Peyer's patch (tissue), 4 donors: ENCODE data around the gene CCT6A. TPM values are rescaled to one million over a fixed set of nuclear protein-coding genes. Genes with fewer than 3 reads are reported as not detected.

Experiments used
- DNase-seq, 3 donors: peaks; one replicate each; pipeline ENCODE4 v3.0.0-alpha.2; 2017 to 2019
- H3K27ac ChIP-seq, 4 donors: fragments of 200-600 bp; sonication (generic); one replicate each; pipeline ENCODE4 v1.5.1; 2016 to 2019
- H3K27me3 ChIP-seq, 2 donors: fragments of 200-600 bp; sonication (generic); one replicate each; pipeline ENCODE4 v1.5.1; 2019
- H3K36me3 ChIP-seq, 3 donors: fragments of 200-600 bp; sonication (generic); one replicate each; pipeline ENCODE4 v1.5.1; 2016 to 2019
- H3K4me1 ChIP-seq, 4 donors: fragments of 200-600 bp; sonication (generic); one replicate each; pipeline ENCODE4 v1.5.1; 2016 to 2019
- H3K4me3 ChIP-seq, 4 donors: fragments of 200-600 bp; sonication (generic); 1 replicate in 3 of 4; 2 replicates in 1 of 4; pipeline ENCODE4 v1.5.1; 2016 to 2019; ENCODE audit warnings: mild to moderate bottlenecking in 1 of 4
- H3K9me3 ChIP-seq, 4 donors: fragments of 200-600 bp; sonication (generic); one replicate each; pipeline ENCODE4 v1.5.1; 2016 to 2019; ENCODE audit warnings: mild to moderate bottlenecking in 1 of 4
- CTCF ChIP-seq, 6 experiments: fragments of 450-650 bp in 4 of 6; fragments of 200-600 bp in 2 of 6; sonication (generic) in 1 of 6; IDR thresholded peaks; one replicate each; pipeline ENCODE4 v1.5.1; 2017 to 2019; ENCODE audit warnings: antibody characterized with exemption in 6 of 6, mild to moderate bottlenecking in 3 of 6, moderate library complexity in 1 of 6
- POLR2A ChIP-seq, 2 donors: fragments of 450-650 bp; IDR thresholded peaks; one replicate each; pipeline ENCODE4 v1.5.1; 2017; ENCODE audit warnings: antibody characterized with exemption in 2 of 2, mild to moderate bottlenecking in 2 of 2, moderate library complexity in 2 of 2
- total RNA-seq, 4 donors: library from RNA; depleted of rRNA; stranded (reverse); fragments of >200 nt; gene quantifications; one replicate each; pipeline ENCODE4 v1.1.0, GENCODE V29; 2016

Gene CCT6A
- total RNA-seq, 4 donors from 2014 or later, result 61.3 to 150 (median 79.5) TPM

GRCh38 chr7:56051053-56051338, 569 bp upstream of the CCT6A start:
- no peak for DNase-seq
- no peaks in the 10 kb centered on the region for H3K9me3 ChIP-seq
- no peaks in the 10 kb centered on the region for H3K27me3 ChIP-seq
- no peak for TF ChIP-seq CTCF (IDR thresholded peaks at IDR 0.05)
- TF ChIP-seq POLR2A (IDR thresholded peaks at IDR 0.05), result no peak
- H3K27ac ChIP-seq, result peak overlapping the region; percentile 84 to 90 (median 89)
- H3K4me3 ChIP-seq, result peak overlapping the region; percentile 78 to 92 (median 83)
- peaks cover 0 to 41% (median 3%) of the 10 kb centered on the region in 4 donors for H3K4me1 ChIP-seq
- peaks cover 0 to 28% (median 0%) of the 10 kb centered on the region in 3 donors for H3K36me3 ChIP-seq

DNA sequence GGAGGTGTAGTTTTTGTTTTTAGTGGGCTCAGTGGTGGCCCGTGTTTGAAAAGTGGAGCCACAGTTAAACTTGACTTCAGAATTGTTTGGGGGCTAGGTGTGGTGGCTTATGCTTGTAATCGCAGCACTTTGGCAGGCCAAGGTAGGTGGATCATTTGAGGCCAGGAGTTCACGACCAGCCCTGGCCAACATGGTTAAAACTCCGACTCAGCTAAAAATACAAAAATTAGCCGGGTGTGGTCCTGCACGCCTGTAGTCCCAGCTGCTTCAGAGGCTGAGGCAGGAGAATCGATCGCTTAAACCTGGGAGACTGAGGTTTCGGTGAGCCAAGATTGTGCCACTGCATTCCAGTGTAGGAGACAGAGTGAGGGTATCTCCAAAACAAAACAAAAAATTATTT, 1.8 kb downstream of the CCT6A start:
- no peak overlapping the region for H3K27ac ChIP-seq
- no peak for DNase-seq
- no peaks in the 10 kb centered on the region for H3K9me3 ChIP-seq
- H3K36me3 ChIP-seq, result peaks cover 0 to 52% (median 0%) of the 10 kb centered on the region in 3 donors
- no peak overlapping the region for H3K4me3 ChIP-seq
- H3K27me3 ChIP-seq, result no peaks in the 10 kb centered on the region
- H3K4me1 ChIP-seq, result peaks cover 0 to 29% (median 3%) of the 10 kb centered on the region in 4 donors
- no peak for TF ChIP-seq CTCF (IDR thresholded peaks at IDR 0.05)
- no peak for TF ChIP-seq POLR2A (IDR thresholded peaks at IDR 0.05)

DNA sequence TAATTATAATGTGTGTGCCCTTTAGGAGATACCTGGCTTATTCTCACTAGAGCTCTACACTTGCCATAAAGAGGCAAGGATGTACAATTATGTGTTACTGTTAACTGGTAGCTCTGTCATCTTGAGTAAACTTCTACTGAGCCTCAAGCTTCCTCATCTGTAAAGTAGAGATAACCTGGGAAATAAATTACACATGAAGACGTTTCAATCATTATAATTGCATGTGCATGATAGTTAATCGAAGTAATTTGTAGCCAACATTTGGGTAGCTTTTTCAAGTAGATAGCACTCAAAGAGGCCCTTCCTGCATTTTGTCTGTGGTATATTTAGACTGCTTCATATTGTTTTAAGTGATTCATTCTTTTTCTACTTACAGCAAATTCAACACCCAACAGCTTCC, 2.4 kb downstream of the CCT6A start:
- TF ChIP-seq CTCF (IDR thresholded peaks at IDR 0.05) (no peak), POLR2A (IDR thresholded peaks at IDR 0.05) (no peak)
- peaks cover 0 to 29% (median 3%) of the 10 kb centered on the region in 4 donors for H3K4me1 ChIP-seq

DNA sequence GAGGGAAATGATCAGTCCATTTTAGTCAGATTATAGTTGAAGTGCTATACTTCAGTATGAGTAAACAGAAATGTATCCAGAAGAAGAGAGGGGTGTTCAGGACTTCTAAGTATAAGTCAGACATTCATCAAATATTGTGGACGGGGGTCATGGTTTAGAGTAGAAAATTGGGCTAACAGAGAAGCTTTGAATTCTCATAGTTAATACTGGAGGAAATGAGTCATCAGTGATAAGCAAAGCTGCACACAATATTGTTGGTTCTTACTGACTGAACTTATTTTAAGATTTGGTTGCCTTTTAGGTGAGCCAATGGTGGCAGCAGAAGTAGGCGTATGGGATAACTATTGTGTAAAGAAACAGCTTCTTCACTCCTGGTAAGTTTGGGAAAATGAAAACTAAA, 10.8 kb downstream of the CCT6A start:
- no peak overlapping the region for H3K4me3 ChIP-seq
- H3K4me1 ChIP-seq, result peaks cover 0 to 14% (median 0%) of the 10 kb centered on the region in 4 donors
- peaks cover 0 to 55% (median 0%) of the 10 kb centered on the region in 3 donors for H3K36me3 ChIP-seq
- TF ChIP-seq POLR2A (IDR thresholded peaks at IDR 0.05) (no peak), CTCF (IDR thresholded peaks at IDR 0.05) (no peak)
- no peak for DNase-seq
- H3K9me3 ChIP-seq, result no peaks in the 10 kb centered on the region
- no peak overlapping the region for H3K27ac ChIP-seq
- no peaks in the 10 kb centered on the region for H3K27me3 ChIP-seq

More for the DNA sequence above, 2.4 kb downstream of the CCT6A start:
- H3K9me3 ChIP-seq, result no peaks in the 10 kb centered on the region
- H3K27me3 ChIP-seq, result no peaks in the 10 kb centered on the region
- H3K4me3 ChIP-seq, result no peak overlapping the region
- DNase-seq, result no peak
- H3K27ac ChIP-seq, result no peak overlapping the region
- peaks cover 0 to 58% (median 0%) of the 10 kb centered on the region in 3 donors for H3K36me3 ChIP-seq

DNA sequence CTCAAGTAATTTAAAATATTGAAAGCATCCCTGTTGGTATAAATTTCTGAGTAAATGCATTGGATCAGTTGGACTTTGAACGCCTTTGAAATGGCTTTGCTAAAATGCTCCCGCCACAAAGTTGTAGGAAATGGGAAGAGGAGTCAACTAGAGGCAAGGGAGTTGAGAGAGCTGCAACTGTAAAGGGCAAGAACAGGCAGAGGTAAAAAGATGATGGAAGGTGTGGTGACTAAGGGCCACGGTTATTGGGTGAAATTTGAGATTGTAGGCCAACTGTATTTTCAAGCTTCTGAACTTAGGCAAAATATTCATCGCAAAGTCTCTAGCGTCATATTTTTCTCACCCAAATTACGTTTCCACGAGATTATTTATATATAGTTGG, 11.9 kb downstream of the CCT6A start:
- H3K9me3 ChIP-seq, result no peaks in the 10 kb centered on the region
- peak overlapping the region in 3 of 4 donors; percentile 81 to 90 (median 85) for H3K4me3 ChIP-seq
- no peak for DNase-seq
- H3K4me1 ChIP-seq, result peaks cover 0 to 14% (median 0%) of the 10 kb centered on the region in 4 donors
- H3K27me3 ChIP-seq, result no peaks in the 10 kb centered on the region
- peaks cover 0 to 44% (median 0%) of the 10 kb centered on the region in 3 donors for H3K36me3 ChIP-seq
- no peak for TF ChIP-seq POLR2A (IDR thresholded peaks at IDR 0.05)
- no peak for TF ChIP-seq CTCF (IDR thresholded peaks at IDR 0.05)
- peak overlapping the region; percentile 87 to 94 (median 93) for H3K27ac ChIP-seq
